ENCODE data around the gene MYH14. TPM values are rescaled to one million over a fixed set of nuclear protein-coding genes. Genes with fewer than 3 reads are reported as not detected.

Gene MYH14
- total RNA-seq, 1 donor from 2014 or later: 96.0 TPM

DNA sequence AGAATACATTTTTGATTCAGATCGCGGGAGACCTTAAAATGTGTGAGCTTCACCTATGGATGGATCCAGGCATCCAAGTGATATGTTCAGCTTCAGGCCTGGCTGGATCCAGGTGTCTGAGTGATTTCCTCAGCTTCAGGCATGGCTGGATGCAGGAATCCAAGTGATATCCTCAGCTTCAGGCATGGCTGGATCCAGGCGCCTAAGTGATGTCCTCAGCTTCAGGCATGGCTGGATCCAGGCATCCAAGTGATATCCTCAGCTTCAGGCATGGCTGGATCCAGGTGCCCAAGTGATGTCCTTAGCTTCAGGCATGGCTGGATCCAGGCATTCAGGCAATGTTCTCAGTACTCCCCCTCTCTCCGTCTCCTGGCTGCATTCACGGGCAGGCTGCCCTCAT lies 65.1 kb downstream of the MYH14 start:
- no peak for DNase-seq (ENCODE audit: low read depth)
- TF ChIP-seq, protein P1, sequence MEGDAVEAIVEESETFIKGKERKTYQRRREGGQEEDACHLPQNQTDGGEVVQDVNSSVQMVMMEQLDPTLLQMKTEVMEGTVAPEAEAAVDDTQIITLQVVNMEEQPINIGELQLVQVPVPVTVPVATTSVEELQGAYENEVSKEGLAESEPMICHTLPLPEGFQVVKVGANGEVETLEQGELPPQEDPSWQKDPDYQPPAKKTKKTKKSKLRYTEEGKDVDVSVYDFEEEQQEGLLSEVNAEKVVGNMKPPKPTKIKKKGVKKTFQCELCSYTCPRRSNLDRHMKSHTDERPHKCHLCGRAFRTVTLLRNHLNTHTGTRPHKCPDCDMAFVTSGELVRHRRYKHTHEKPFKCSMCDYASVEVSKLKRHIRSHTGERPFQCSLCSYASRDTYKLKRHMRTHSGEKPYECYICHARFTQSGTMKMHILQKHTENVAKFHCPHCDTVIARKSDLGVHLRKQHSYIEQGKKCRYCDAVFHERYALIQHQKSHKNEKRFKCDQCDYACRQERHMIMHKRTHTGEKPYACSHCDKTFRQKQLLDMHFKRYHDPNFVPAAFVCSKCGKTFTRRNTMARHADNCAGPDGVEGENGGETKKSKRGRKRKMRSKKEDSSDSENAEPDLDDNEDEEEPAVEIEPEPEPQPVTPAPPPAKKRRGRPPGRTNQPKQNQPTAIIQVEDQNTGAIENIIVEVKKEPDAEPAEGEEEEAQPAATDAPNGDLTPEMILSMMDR (IDR thresholded peaks at IDR 0.05; ENCODE audit: insufficient read depth, low read length, poor library complexity, severe bottlenecking): no peak

DNA sequence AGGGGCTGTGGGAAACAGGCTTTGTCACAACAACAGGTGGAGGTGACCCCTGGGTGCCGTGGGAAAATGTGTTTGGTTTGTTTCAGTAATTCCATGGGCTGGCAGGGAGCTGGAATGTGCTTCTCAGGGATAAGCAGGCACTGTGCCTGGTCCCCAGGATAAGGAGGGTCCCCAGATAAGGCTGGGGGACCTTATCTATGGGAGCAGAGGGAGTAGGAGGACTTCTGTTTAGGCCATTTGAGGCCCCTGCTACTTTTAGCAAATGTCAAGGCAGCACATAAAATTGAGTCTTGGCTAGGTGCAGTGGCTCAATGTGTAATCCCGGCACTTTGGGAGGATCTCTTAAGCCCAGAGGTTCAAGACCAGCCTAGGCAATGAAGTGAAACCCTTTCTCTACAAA lies 66.2 kb downstream of the MYH14 start:
- no peak for DNase-seq (ENCODE audit: low read depth)
- H3K4me3 ChIP-seq (ENCODE audit: low read depth, low read length): no peak overlapping the region
- H3K36me3 ChIP-seq (ENCODE audit: control insufficient read depth, insufficient read depth, low read length): no peaks in the 10 kb centered on the region
- H3K27me3 ChIP-seq (ENCODE audit: control insufficient read depth, insufficient read depth, low read length): no peaks in the 10 kb centered on the region
- TF ChIP-seq, protein P1 (IDR thresholded peaks at IDR 0.05; ENCODE audit: insufficient read depth, low read length, poor library complexity, severe bottlenecking): no peak

More for the DNA sequence above, 65.1 kb downstream of the MYH14 start:
- no peaks in the 10 kb centered on the region for H3K36me3 ChIP-seq (ENCODE audit: control insufficient read depth, insufficient read depth, low read length)
- no peaks in the 10 kb centered on the region for H3K27me3 ChIP-seq (ENCODE audit: control insufficient read depth, insufficient read depth, low read length)
- no peak overlapping the region for H3K4me3 ChIP-seq (ENCODE audit: low read depth, low read length)

DNA sequence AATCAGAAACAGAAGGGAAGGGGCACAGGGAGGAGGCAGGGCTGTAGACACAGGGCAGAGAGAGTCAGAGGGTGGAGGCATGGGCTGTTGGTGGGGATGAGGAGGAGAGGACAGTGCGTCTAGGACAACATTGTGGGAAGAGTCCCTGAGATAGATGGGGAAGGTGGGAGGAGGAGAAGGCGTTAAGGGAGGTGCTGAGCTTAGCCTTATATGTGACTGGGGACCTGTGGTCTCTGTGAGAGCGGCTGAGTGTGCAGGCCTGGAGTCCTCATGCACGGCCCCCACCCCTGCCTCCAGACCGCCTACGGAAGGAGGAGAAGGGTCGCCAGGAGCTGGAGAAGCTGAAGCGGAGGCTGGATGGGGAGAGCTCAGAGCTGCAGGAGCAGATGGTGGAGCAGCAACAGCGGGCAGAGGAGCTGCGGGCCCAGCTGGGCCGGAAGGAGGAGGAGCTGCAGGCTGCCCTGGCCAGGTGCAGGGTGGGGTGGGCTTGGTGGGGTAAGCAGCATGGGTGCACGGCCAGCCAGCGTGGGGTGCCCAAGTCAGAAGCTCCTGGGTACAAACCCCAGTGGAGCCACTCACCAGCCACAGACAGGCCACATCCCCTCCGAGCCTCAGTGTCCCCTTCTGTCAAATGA lies 69.0 kb downstream of the MYH14 start:
- Histone ChIP-seq H3K4me3 (ENCODE audit: low read depth, low read length) (no peak overlapping the region), H3K27me3 (ENCODE audit: control insufficient read depth, insufficient read depth, low read length) (no peaks in the 10 kb centered on the region), H3K36me3 (ENCODE audit: control insufficient read depth, insufficient read depth, low read length) (no peaks in the 10 kb centered on the region)
- TF ChIP-seq, protein P1 (IDR thresholded peaks at IDR 0.05; ENCODE audit: insufficient read depth, low read length, poor library complexity, severe bottlenecking): no peak
- DNase-seq (ENCODE audit: low read depth): no peak

DNA sequence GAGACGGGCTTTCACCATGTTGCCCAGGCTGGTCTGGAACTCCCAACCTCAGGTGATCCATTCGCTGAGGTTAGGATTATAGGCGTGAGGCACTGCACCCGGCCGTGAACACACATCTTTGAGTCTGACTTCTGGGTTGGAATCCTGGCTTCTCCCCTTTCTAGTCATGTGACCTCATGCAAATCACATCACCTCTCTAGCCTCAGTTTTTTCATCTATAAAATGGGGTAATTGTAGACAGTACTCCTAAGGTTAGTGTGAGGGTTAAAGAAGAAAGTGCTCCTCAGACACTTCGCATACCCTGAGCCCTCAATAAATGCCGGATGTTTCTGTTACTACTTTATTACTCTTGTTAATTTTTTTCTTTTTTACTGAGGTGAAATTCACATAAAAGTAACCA lies 70.4 kb downstream of the MYH14 start:
- TF ChIP-seq, protein P1 (IDR thresholded peaks at IDR 0.05; ENCODE audit: insufficient read depth, low read length, poor library complexity, severe bottlenecking): no peak
- Histone ChIP-seq H3K27me3 (ENCODE audit: control insufficient read depth, insufficient read depth, low read length) (no peaks in the 10 kb centered on the region), H3K36me3 (ENCODE audit: control insufficient read depth, insufficient read depth, low read length) (no peaks in the 10 kb centered on the region), H3K4me3 (ENCODE audit: low read depth, low read length) (no peak overlapping the region)
- DNase-seq (ENCODE audit: low read depth): no peak

DNA sequence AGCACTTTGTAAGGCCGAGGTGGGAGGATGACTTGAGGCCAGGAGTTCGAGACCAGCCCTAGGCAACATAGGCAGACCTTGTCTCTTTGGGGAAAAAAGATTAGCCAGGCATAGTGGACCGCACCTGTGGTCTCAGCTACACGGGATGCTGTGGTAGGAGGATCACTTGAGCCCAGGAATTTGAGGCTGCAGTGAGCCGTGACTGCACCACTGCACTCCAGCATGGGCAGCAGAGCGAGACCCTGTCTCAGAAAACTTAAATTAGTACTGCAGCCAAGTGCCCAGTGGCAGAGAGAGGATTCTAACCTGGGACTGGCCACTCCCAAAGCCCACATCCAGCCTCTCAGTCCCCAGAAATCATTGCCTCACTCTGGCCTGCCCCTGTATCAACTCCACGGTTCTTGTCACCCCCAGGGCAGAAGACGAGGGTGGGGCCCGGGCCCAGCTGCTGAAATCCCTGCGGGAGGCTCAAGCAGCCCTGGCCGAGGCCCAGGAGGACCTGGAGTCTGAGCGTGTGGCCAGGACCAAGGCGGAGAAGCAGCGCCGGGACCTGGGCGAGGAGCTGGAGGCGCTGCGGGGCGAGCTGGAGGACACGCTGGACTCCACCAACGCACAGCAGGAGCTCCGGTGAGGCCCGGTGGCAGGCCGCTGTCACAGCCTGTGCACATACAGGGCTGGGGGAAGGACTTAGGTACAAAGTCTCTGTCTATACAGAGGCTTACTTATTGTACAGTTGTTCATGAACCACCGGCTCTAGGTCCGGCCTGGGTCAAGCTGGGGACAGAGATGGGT lies 72.4 kb downstream of the MYH14 start:
- Histone ChIP-seq H3K36me3 (ENCODE audit: control insufficient read depth, insufficient read depth, low read length) (no peaks in the 10 kb centered on the region), H3K27me3 (ENCODE audit: control insufficient read depth, insufficient read depth, low read length) (no peaks in the 10 kb centered on the region), H3K4me3 (ENCODE audit: low read depth, low read length) (no peak overlapping the region)
- TF ChIP-seq, protein P1 (IDR thresholded peaks at IDR 0.05; ENCODE audit: insufficient read depth, low read length, poor library complexity, severe bottlenecking): no peak
- no peak for DNase-seq (ENCODE audit: low read depth)

Data from kidney epithelial cell (primary cell).